Coronary artery (tissue), 2 donors: ENCODE results near the gene DEAF1.

ENCODE experiments used
- DNase-seq: peaks from one replicate; pipeline ENCODE4 v3.0.0-alpha.2; 2017; ENCODE audit warnings: low spot score
- H3K27ac ChIP-seq, 2 donors: fragments of 200-600 bp; sonication (generic); one replicate each; pipeline ENCODE4 v1.5.1; 2016 to 2019
- H3K4me3 ChIP-seq: fragments of 200-600 bp; sonication (generic); 2 replicates; pipeline ENCODE4 v1.5.1; 2016; ENCODE audit warnings: mild to moderate bottlenecking, moderate library complexity
- TF ChIP-seq, protein P1 (sequence below): fragments of 200-600 bp; sonication (generic); IDR thresholded peaks from one replicate; pipeline ENCODE4 v1.5.1; 2019; ENCODE audit warnings: antibody characterized with exemption

Gene DEAF1

DNA sequence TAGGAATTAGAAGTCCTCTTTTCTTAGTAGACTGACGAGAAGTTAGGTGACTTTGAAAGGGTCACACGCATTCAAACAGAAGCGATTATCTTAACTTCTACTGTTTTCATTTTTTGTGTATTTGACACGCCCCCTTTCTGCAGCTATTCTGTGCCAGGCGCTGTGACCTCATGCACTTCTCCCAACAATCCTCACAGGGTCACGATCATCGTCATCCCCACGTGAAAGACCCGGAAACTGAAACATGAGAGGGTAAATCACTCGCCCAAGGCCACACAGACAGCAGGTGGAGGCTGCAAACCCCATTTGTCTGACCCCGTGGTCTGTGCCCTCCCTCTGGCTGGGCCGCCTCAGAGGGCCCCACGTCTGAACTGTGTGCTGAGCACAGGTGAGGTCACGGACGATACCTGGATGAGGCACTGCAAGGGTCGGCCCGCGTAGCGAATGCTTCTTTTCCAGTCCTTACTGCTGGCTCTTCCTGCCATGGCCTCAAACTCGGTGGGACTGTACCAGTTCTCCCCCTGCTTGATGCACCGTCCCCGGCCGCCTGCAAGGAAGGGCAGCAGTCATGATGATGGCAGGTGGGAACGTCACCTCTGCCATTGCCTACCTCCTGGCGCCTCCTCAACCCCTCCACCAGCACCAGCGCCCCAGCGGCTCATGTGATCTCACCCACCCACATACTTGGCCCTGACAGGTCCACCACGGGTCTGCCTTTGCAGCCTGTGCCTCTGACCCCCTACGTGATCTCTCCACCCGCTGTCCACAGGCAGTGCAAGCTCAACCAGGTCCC is 8.4 kb downstream of the DEAF1 start:
- TF ChIP-seq, protein P1, sequence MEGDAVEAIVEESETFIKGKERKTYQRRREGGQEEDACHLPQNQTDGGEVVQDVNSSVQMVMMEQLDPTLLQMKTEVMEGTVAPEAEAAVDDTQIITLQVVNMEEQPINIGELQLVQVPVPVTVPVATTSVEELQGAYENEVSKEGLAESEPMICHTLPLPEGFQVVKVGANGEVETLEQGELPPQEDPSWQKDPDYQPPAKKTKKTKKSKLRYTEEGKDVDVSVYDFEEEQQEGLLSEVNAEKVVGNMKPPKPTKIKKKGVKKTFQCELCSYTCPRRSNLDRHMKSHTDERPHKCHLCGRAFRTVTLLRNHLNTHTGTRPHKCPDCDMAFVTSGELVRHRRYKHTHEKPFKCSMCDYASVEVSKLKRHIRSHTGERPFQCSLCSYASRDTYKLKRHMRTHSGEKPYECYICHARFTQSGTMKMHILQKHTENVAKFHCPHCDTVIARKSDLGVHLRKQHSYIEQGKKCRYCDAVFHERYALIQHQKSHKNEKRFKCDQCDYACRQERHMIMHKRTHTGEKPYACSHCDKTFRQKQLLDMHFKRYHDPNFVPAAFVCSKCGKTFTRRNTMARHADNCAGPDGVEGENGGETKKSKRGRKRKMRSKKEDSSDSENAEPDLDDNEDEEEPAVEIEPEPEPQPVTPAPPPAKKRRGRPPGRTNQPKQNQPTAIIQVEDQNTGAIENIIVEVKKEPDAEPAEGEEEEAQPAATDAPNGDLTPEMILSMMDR: no peak
- no peak overlapping the region for H3K27ac ChIP-seq
- DNase-seq: no peak
- no peak overlapping the region for H3K4me3 ChIP-seq

DNA sequence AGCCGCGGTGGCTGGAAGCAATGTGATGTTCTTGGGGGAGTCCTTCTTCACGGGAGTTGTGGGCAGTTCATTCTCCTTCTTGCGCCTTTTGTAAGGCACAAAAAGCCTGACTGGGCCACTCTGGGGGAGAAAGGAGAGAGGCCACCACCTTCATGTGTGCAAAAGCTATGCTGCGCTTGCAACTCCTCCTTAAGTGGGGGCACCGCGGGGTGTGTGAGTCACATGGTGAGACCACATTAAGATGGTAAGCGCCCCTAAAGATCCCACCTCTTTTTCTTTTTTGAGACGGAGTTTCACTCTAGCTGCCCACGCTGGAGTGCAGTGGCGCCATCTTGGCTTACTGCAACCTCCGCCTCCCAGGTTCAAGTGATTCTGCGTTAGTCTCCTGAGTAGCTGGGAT is 14.1 kb downstream of the DEAF1 start:
- DNase-seq: no peak
- Histone ChIP-seq H3K27ac (no peak overlapping the region), H3K4me3 (no peak overlapping the region)
- TF ChIP-seq, protein P1: no peak

DNA sequence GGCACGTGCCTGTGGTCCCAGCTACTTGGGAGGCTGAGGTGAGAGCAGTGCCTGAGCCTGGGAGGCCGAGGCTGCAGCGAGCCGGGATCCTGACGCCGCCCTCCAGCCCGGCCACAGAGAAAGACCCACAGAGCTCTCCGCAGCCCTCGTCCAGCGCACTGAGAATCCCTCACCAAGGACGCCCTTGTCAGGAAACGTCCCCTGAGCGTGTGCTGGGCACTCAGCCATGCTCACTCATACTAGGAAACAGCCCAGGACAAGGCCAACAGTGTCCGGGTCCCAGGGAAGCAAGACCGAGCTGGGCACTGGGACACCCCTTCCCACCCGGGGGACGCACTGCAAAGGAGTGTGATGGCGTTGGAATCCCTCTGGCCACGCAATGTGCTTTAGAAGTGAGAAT is 14.5 kb downstream of the DEAF1 start:
- TF ChIP-seq, protein P1: no peak
- DNase-seq: no peak
- no peak overlapping the region for H3K4me3 ChIP-seq
- no peak overlapping the region for H3K27ac ChIP-seq

DNA sequence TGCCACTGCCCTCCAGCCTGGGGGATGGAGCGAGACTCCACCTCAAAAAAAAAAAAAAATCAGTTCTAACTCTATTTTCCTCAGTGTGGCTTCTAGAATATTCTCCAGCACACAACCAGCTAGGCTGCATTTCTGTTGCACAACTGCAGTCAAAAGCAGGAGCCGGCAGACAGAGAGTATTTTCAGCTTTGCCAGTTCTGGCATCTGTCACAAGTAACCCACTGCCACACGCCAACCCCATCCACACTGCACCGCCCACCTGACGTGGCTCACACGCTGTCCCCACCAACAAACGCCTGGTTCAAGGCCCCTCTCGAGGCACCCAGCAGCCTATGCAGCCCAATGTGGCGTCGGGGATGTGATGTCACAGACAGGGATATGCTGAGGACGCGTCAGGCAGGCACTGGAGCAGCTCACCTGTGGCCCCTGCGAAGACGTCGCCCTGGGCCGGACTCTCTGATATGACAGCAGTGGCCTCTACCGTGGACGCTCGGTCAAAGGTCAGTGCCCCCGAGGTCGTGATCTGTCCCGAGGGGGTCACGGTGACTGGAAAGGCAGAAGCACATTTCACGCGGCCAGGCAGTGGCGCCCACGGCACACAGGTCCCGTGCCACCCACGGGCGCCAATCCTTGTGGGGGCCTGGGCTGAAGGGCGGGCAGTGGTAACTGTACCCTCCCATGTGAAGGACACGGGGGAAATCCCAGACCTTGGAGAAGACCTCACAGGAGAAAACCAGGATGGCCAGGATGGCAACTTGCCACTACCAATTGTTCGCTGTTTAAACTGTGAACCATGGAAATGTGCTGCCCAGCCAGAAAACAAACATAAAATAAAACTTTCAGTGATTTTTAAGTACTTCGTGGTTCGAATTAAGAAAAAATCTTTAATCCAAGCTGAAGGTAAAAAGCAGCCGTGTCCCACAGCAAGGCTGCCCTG is 15.5 kb downstream of the DEAF1 start:
- Histone ChIP-seq H3K4me3 (no peak overlapping the region), H3K27ac (no peak overlapping the region)
- no peak for DNase-seq
- TF ChIP-seq, protein P1: no peak

DNA sequence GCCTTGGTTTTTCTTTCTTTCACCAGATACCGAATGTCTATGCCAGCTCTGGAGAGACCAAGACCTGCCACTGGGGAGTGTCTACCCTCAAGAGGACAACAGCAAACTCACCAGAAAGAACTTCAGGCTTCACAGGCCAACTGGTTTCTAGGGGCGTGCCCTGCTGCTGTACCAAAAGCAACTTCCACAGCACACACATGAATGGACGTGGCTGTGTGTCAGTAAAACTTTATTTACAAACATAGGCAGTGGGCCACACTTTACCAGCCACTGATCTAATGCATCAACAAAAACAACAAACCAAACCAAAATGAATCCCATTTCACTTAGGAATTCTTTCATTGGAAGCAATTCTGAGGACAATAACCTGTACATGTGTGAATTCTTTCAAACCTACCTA is 16.7 kb downstream of the DEAF1 start:
- Histone ChIP-seq H3K4me3 (no peak overlapping the region), H3K27ac (no peak overlapping the region)
- TF ChIP-seq, protein P1: no peak
- DNase-seq: no peak

DNA sequence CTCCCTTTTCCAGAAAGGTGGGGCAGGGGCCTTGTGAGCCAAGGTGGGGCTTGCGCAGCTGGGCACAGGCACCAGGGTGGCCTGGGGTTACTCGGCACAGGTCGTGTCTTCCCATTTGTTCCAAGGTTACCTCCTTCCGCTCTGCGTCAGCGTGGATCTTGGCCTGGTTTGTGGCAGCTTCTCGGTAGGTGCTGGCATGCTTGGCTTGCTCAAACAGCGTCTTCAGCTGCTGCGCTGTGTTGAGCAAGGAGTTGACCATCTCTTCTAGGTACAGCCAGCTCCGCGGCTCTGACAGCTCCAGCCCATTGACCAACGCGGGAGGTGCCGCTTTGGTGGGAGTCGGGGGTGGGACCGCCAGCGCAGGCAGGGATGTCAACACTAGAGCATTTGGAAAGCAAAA is 20.6 kb downstream of the DEAF1 start:
- TF ChIP-seq, protein P1: no peak
- Histone ChIP-seq H3K27ac (no peak overlapping the region), H3K4me3 (no peak overlapping the region)
- DNase-seq: no peak
